Measurements from ENCODE around the gene PPP2R2B. TPM values are rescaled to one million over a fixed set of nuclear protein-coding genes. Genes with fewer than 3 reads are reported as not detected.

PPP2R2B gene
- total RNA-seq, 1 experiment from 2014 or later: not detected

GRCh38 chr5:146799671-146800070 lies 78.9 kb downstream of the PPP2R2B start:
- Histone ChIP-seq H3K4me1 (ENCODE audit: insufficient read depth, low read length, poor library complexity, severe bottlenecking) (no peaks in the 10 kb centered on the region), H3K9me3 (ENCODE audit: low read depth, low read length, poor library complexity, severe bottlenecking) (no peaks in the 10 kb centered on the region), H3K27ac (ENCODE audit: low read depth, low read length, poor library complexity, severe bottlenecking) (no peak overlapping the region), H3K27me3 (replicated peaks; ENCODE audit: insufficient read depth, low read depth, low read length, poor library complexity) (peaks cover 77% of the 10 kb centered on the region), H3K36me3 (ENCODE audit: insufficient read depth, low read length, poor library complexity, severe bottlenecking) (no peaks in the 10 kb centered on the region), H3K4me3 (ENCODE audit: low read depth, low read length, poor library complexity, severe bottlenecking) (no peak overlapping the region)
- no peak for DNase-seq (ENCODE audit: low spot score)
- intact Hi-C loops (cut with micrococcal nuclease; ENCODE audit: unreplicated experiment): no loop called here
- ChIA-PET POLR2A (ENCODE audit: low non-redundant PET) (no interaction called here), CTCF (no interaction called here)
- TF ChIP-seq CTCF (conservative IDR thresholded peaks at IDR 0.05; ENCODE audit: low read depth, low read length): no peak
- TF ChIP-seq EZH2 (IDR thresholded peaks at IDR 0.05; ENCODE audit: borderline replicate concordance, low read depth, low read length, poor library complexity, severe bottlenecking): no peak
- no TSS peak for BruUV-seq (replicated peaks)

- H3K9me3 ChIP-seq (ENCODE audit: low read depth, low read length, poor library complexity, severe bottlenecking): no peaks in the 10 kb centered on the region
- ChIA-PET POLR2A (ENCODE audit: low non-redundant PET) (no interaction called here), CTCF (no interaction called here)
- TF ChIP-seq EZH2 (IDR thresholded peaks at IDR 0.05; ENCODE audit: borderline replicate concordance, low read depth, low read length, poor library complexity, severe bottlenecking): no peak
- TF ChIP-seq CTCF (conservative IDR thresholded peaks at IDR 0.05; ENCODE audit: low read depth, low read length): no peak
- intact Hi-C loops (cut with micrococcal nuclease; ENCODE audit: unreplicated experiment): no loop called here
- DNase-seq (ENCODE audit: low spot score): no peak
- H3K27me3 ChIP-seq (replicated peaks; ENCODE audit: insufficient read depth, low read depth, low read length, poor library complexity): peaks cover 77% of the 10 kb centered on the region
- BruUV-seq (replicated peaks): no TSS peak
- no peaks in the 10 kb centered on the region for H3K36me3 ChIP-seq (ENCODE audit: insufficient read depth, low read length, poor library complexity, severe bottlenecking)
- no peak overlapping the region for H3K27ac ChIP-seq (ENCODE audit: low read depth, low read length, poor library complexity, severe bottlenecking)
- no peaks in the 10 kb centered on the region for H3K4me1 ChIP-seq (ENCODE audit: insufficient read depth, low read length, poor library complexity, severe bottlenecking)
- no peak overlapping the region for H3K4me3 ChIP-seq (ENCODE audit: low read depth, low read length, poor library complexity, severe bottlenecking)
Measured at GRCh38 chr5:146799231-146799630, 79.3 kb downstream of the PPP2R2B start.

GRCh38 chr5:146797658-146798057 lies 80.9 kb downstream of the PPP2R2B start:
- Histone ChIP-seq H3K9me3 (ENCODE audit: low read depth, low read length, poor library complexity, severe bottlenecking) (no peaks in the 10 kb centered on the region), H3K27ac (ENCODE audit: low read depth, low read length, poor library complexity, severe bottlenecking) (no peak overlapping the region), H3K4me1 (ENCODE audit: insufficient read depth, low read length, poor library complexity, severe bottlenecking) (no peaks in the 10 kb centered on the region), H3K4me3 (ENCODE audit: low read depth, low read length, poor library complexity, severe bottlenecking) (no peak overlapping the region), H3K27me3 (replicated peaks; ENCODE audit: insufficient read depth, low read depth, low read length, poor library complexity) (peaks cover 74% of the 10 kb centered on the region), H3K36me3 (ENCODE audit: insufficient read depth, low read length, poor library complexity, severe bottlenecking) (no peaks in the 10 kb centered on the region)
- ChIA-PET POLR2A (ENCODE audit: low non-redundant PET) (no interaction called here), CTCF (no interaction called here)
- intact Hi-C loops (cut with micrococcal nuclease; ENCODE audit: unreplicated experiment): no loop called here
- no peak for TF ChIP-seq CTCF (conservative IDR thresholded peaks at IDR 0.05; ENCODE audit: low read depth, low read length)
- TF ChIP-seq EZH2 (IDR thresholded peaks at IDR 0.05; ENCODE audit: borderline replicate concordance, low read depth, low read length, poor library complexity, severe bottlenecking): no peak
- DNase-seq (ENCODE audit: low spot score): no peak
- no TSS peak for BruUV-seq (replicated peaks)
